Measurements from ENCODE around the gene PACSIN3.

The PACSIN3 gene

GRCh38 chr11:47149782-47150181 lies 36.5 kb downstream of the PACSIN3 start:
- Histone ChIP-seq H3K36me3 (ENCODE audit: insufficient read depth, insufficient read length, low read length) (peaks cover 5% of the 10 kb centered on the region), H3K9ac (ENCODE audit: insufficient read length, low read depth) (no peak overlapping the region), H3K27me3 (ENCODE audit: insufficient read depth, insufficient read length) (no peaks in the 10 kb centered on the region), H3K4me3 (ENCODE audit: insufficient read length, low read depth) (no peak overlapping the region), H3K9me3 (ENCODE audit: insufficient read depth, low read length) (no peaks in the 10 kb centered on the region), H3K4me1 (ENCODE audit: insufficient read depth, insufficient read length) (peaks cover 3% of the 10 kb centered on the region)
- no peak for DNase-seq (ENCODE audit: low read depth, low spot score)
- TF ChIP-seq ZNF274 (IDR thresholded peaks at IDR 0.05; ENCODE audit: low read depth, low read length) (no peak), SUZ12 (IDR thresholded peaks at IDR 0.05; ENCODE audit: extremely low read depth, insufficient read depth, insufficient read length) (no peak)

DNA sequence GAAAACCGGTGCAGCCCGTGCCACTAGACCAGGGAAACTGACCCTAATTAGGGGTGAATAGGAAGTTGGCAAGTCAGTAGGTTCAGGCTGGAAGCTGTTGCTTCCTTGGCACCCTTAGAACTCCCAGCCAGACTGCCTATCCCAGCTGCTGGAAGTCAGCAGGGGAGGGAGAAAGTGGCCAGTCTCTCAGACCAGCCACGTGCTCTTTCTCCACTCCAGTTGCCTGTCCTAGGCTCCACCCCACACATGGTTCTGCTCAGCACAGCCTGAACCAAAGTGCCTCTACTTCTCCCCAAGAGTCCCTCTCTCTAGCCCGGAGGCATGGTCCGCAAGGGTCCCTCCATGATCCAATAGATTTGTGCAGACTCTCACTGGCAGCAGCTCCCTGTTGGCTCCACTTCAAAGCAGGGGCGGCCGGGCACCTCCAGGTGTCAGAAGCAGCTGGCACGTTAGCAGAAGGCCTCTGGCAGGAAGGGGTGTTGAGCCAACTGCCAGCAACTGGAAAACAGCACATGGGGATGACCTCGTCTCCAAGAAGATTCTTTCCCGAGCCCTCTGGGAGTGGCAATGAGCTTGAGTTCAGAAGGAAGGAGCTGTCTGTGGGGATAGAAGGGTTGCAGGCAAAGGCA lies 37.2 kb downstream of the PACSIN3 start:
- no peak overlapping the region for H3K4me3 ChIP-seq (ENCODE audit: insufficient read length, low read depth)
- no peak for TF ChIP-seq SUZ12 (IDR thresholded peaks at IDR 0.05; ENCODE audit: extremely low read depth, insufficient read depth, insufficient read length)
- TF ChIP-seq YY1 (IDR thresholded peaks at IDR 0.05; ENCODE audit: insufficient read depth, insufficient read length) = no peak
- TF ChIP-seq ZNF274 (IDR thresholded peaks at IDR 0.05; ENCODE audit: low read depth, low read length) = no peak
- peaks cover 5% of the 10 kb centered on the region for H3K36me3 ChIP-seq (ENCODE audit: insufficient read depth, insufficient read length, low read length)
- no peaks in the 10 kb centered on the region for H3K9me3 ChIP-seq (ENCODE audit: insufficient read depth, low read length)
- no peak for DNase-seq (ENCODE audit: low read depth, low spot score)
- no peaks in the 10 kb centered on the region for H3K27me3 ChIP-seq (ENCODE audit: insufficient read depth, insufficient read length)
- no peak overlapping the region for H3K9ac ChIP-seq (ENCODE audit: insufficient read length, low read depth)
- H3K4me1 ChIP-seq (ENCODE audit: insufficient read depth, insufficient read length) = peaks cover 3% of the 10 kb centered on the region

- no peaks in the 10 kb centered on the region for H3K9me3 ChIP-seq (ENCODE audit: insufficient read depth, low read length)
- peaks cover 3% of the 10 kb centered on the region for H3K4me1 ChIP-seq (ENCODE audit: insufficient read depth, insufficient read length)
- no peak for DNase-seq (ENCODE audit: low read depth, low spot score)
- H3K9ac ChIP-seq (ENCODE audit: insufficient read length, low read depth) = no peak overlapping the region
- H3K4me3 ChIP-seq (ENCODE audit: insufficient read length, low read depth) = no peak overlapping the region
- peaks cover 5% of the 10 kb centered on the region for H3K36me3 ChIP-seq (ENCODE audit: insufficient read depth, insufficient read length, low read length)
- TF ChIP-seq SUZ12 (IDR thresholded peaks at IDR 0.05; ENCODE audit: extremely low read depth, insufficient read depth, insufficient read length) = no peak
- TF ChIP-seq ZNF274 (IDR thresholded peaks at IDR 0.05; ENCODE audit: low read depth, low read length) = no peak
- TF ChIP-seq YY1 (IDR thresholded peaks at IDR 0.05; ENCODE audit: insufficient read depth, insufficient read length) = no peak
- H3K27me3 ChIP-seq (ENCODE audit: insufficient read depth, insufficient read length) = no peaks in the 10 kb centered on the region
These were observed 38.0 kb downstream of the PACSIN3 start for GRCh38 chr11:47148270-47148669.

DNA sequence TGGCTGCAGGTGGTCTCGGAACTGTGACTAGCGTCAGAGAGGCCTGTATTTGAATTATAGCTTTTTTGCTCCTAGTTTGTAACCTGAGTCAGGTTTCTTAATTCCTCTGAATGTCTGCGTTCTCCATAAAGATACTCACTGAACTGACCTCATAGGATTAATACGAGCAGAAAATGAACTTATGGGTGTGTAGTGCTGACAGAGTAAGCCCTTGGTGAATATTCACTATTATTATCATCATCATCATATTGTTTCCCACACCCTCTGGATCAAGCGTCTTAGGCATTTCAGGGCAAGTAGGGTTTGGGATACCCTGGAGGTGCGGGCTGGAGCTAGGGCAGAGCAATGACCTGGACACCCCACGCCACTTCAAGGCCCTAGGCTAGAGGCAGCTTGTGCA lies 38.6 kb downstream of the PACSIN3 start:
- Histone ChIP-seq H3K9ac (ENCODE audit: insufficient read length, low read depth) (no peak overlapping the region), H3K4me3 (ENCODE audit: insufficient read length, low read depth) (no peak overlapping the region)
- no peak for TF ChIP-seq SUZ12 (IDR thresholded peaks at IDR 0.05; ENCODE audit: extremely low read depth, insufficient read depth, insufficient read length)

DNA sequence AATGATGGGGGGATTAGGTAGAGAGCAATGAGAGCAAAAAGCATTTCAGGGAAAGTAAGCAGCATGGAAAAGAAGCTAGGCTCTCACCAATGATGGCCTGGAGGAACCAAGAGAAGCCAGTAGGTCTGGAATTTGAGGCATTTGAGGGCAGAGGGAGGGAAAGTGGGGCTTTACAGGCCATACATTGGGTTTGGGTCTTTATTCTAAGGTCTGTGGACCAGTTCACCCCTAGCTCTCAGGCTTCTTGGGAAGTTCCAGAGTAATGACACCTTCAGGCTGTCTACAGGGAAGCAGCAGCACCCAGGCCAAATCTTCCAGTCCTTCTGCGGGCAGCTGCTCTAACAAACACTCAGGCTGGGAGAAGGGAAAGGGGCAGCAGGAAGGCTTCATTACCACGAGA lies 39.0 kb downstream of the PACSIN3 start:
- Histone ChIP-seq H3K9me3 (ENCODE audit: insufficient read depth, low read length) (no peaks in the 10 kb centered on the region), H3K9ac (ENCODE audit: insufficient read length, low read depth) (no peak overlapping the region), H3K36me3 (ENCODE audit: insufficient read depth, insufficient read length, low read length) (peaks cover 5% of the 10 kb centered on the region), H3K27me3 (ENCODE audit: insufficient read depth, insufficient read length) (no peaks in the 10 kb centered on the region), H3K4me3 (ENCODE audit: insufficient read length, low read depth) (no peak overlapping the region), H3K4me1 (ENCODE audit: insufficient read depth, insufficient read length) (no peaks in the 10 kb centered on the region)
- DNase-seq (ENCODE audit: low read depth, low spot score) = no peak
- TF ChIP-seq ZNF274 (IDR thresholded peaks at IDR 0.05; ENCODE audit: low read depth, low read length) (no peak), SUZ12 (IDR thresholded peaks at IDR 0.05; ENCODE audit: extremely low read depth, insufficient read depth, insufficient read length) (no peak)

More for the DNA sequence above, 38.6 kb downstream of the PACSIN3 start:
- peaks cover 5% of the 10 kb centered on the region for H3K36me3 ChIP-seq (ENCODE audit: insufficient read depth, insufficient read length, low read length)
- H3K4me1 ChIP-seq (ENCODE audit: insufficient read depth, insufficient read length) = peaks cover under 1% of the 10 kb centered on the region
- DNase-seq (ENCODE audit: low read depth, low spot score) = no peak
- H3K9me3 ChIP-seq (ENCODE audit: insufficient read depth, low read length) = no peaks in the 10 kb centered on the region
- no peaks in the 10 kb centered on the region for H3K27me3 ChIP-seq (ENCODE audit: insufficient read depth, insufficient read length)

- H3K36me3 ChIP-seq (ENCODE audit: insufficient read depth, insufficient read length, low read length) = peaks cover 5% of the 10 kb centered on the region
- no peak overlapping the region for H3K4me3 ChIP-seq (ENCODE audit: insufficient read length, low read depth)
- no peak overlapping the region for H3K9ac ChIP-seq (ENCODE audit: insufficient read length, low read depth)
- H3K27me3 ChIP-seq (ENCODE audit: insufficient read depth, insufficient read length) = no peaks in the 10 kb centered on the region
- DNase-seq (ENCODE audit: low read depth, low spot score) = no peak
- no peak for TF ChIP-seq SUZ12 (IDR thresholded peaks at IDR 0.05; ENCODE audit: extremely low read depth, insufficient read depth, insufficient read length)
- no peak for TF ChIP-seq ZNF274 (IDR thresholded peaks at IDR 0.05; ENCODE audit: low read depth, low read length)
- no peak for TF ChIP-seq YY1 (IDR thresholded peaks at IDR 0.05; ENCODE audit: insufficient read depth, insufficient read length)
- H3K4me1 ChIP-seq (ENCODE audit: insufficient read depth, insufficient read length) = no peaks in the 10 kb centered on the region
- no peaks in the 10 kb centered on the region for H3K9me3 ChIP-seq (ENCODE audit: insufficient read depth, low read length)
These were observed 41.7 kb downstream of the PACSIN3 start for GRCh38 chr11:47144541-47144940.

DNA sequence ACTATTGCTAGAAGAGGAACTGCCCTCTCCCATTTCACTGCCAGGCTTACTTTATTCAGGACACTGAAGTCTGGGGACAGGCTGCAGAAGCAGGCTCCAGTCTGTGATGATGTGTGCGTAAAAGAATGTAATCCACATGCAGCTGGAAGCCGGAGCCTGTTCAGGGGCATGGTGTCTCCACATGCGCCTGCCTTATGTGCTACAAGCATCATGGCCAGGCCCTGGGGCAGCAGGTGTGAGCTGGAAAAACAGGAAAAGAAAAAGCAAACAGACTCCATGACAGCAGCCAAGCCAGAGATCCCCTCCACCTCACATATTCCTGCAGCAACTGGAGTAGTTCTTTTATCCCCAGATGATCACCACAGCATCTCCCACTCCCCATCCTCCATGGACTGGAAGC lies 42.9 kb downstream of the PACSIN3 start:
- H3K4me3 ChIP-seq (ENCODE audit: insufficient read length, low read depth) = no peak overlapping the region
- no peak for TF ChIP-seq YY1 (IDR thresholded peaks at IDR 0.05; ENCODE audit: insufficient read depth, insufficient read length)
- no peak for TF ChIP-seq SUZ12 (IDR thresholded peaks at IDR 0.05; ENCODE audit: extremely low read depth, insufficient read depth, insufficient read length)
- no peak for TF ChIP-seq ZNF274 (IDR thresholded peaks at IDR 0.05; ENCODE audit: low read depth, low read length)
- no peaks in the 10 kb centered on the region for H3K27me3 ChIP-seq (ENCODE audit: insufficient read depth, insufficient read length)
- no peak overlapping the region for H3K9ac ChIP-seq (ENCODE audit: insufficient read length, low read depth)
- DNase-seq (ENCODE audit: low read depth, low spot score) = no peak
- no peaks in the 10 kb centered on the region for H3K9me3 ChIP-seq (ENCODE audit: insufficient read depth, low read length)
- peaks cover 5% of the 10 kb centered on the region for H3K36me3 ChIP-seq (ENCODE audit: insufficient read depth, insufficient read length, low read length)
- no peaks in the 10 kb centered on the region for H3K4me1 ChIP-seq (ENCODE audit: insufficient read depth, insufficient read length)
